HG02571 (cell line): ENCODE data around the gene MUC12.
"Not testable (repeated sequence)": the region's sequence is repeated elsewhere in the genome, so short reads cannot be mapped to it uniquely, and the experiment has no call there.

ENCODE experiments used
- ATAC-seq: cut with Tn5 transposase; IDR thresholded peaks from one replicate; pipeline ENCODE4 v1.9.1; 2021; ENCODE audit warnings: mild to moderate bottlenecking, moderate library complexity; ENCODE audit not compliant: unreplicated experiment

The MUC12 gene

GRCh38 chr7:101058355-101058754 is 89.0 kb downstream of the MUC12 start:
- ATAC-seq, result no peak

DNA sequence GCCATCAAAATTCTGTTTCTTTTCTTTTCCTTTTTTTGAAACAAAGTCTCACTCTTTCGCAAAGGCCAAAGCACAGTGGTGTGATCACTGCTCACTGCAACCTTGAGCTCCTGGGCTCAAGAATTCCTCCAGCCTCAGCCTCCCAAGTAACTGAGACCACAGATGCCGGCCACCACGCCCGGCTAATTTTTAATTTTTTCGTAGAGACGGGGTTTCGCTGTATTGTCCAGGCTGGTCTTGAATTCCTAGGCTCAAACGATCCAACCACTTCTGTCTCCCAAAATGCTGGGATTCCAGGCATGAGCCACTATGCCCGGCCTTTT is 90.2 kb downstream of the MUC12 start:
- no peak for ATAC-seq

DNA sequence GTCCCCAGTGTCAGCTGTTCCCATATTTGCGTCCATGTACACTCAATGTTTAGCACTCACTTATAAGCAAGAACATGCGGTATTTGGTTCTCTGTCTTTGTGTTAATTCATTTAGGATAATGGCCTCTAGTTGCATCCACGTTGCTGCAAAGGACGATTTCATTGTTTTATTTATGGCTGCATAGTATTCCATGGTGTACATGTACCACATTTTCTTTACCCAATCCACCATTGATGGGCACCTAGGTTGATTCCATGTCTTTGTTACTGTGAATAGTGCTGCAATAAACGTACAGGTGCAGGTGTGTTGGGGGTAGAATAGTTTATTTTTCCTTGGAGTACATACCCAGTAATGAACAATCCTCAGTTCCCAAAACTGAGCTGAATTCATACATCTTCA is 91.6 kb downstream of the MUC12 start:
- no peak for ATAC-seq

DNA sequence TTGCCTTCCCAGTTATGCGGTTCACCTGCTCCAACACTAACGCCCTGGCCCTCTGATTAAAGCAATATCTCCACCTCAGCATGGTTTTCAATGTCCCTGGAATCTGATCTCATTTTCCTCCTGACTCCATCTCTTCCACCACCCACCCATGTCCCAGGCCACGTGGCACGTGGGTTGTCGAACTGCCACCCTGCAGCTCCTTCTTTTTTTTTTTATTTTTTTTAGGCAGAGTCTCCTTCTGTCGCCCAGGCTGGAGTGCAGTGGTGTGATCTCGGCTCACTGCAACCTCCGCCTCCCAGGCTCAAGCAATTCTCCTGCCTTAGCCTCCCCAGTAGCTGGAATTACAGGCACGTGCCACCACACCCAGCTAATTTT is 94.8 kb downstream of the MUC12 start:
- not testable (repeated sequence) for ATAC-seq

- not testable (repeated sequence) for ATAC-seq
These were observed 95.8 kb downstream of the MUC12 start for GRCh38 chr7:101065162-101065561.

DNA sequence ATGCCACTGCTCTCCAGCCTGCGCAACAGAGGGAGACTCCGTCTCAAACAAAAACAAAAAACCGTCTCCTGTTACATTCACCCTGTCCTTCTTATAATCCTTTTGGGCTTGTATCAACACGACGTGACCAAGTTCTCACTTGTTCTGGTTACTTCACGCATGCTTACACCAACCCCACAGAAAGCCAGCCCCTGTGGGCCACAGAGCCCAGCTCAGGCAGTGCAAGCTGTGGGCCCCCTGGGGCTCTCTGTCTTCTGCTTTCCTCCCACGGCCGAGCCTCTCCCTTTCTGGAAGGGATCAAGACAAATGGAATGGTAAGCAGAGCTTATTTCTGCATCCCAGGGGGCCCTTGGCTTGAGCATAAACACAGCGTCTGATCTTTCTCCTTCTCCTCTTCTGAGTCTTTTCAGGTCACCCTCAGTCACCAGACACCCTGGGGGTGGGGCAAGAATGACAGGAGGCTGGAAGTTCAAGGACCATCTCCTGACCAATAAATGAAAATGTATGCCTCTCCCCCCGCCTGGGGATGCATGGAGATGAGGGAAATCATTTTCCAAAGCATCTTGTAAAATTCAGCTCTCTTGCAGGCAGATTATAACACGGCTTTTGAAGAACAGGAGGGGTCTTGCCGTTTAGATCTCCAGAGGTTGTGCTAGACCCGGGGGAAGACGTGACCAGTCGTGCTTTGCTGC is 96.9 kb downstream of the MUC12 start:
- no peak for ATAC-seq

DNA sequence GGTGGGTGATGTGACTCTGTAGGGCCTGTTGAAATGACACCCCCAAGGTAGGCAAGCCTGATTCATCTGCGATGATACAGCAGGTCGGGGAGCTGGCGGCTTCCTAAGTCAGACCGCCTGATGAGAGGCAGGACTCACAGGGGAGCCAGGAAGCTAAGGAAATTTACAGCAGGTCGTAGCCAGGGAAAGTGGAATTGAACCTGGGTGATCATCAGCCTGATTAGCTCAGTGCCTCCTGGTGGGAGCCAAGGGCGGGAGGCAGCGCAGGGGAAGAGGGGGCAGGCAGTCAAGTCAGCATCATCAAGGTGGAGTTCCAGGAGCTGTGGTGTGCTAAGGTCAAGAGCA is 97.4 kb downstream of the MUC12 start:
- ATAC-seq, result no peak

GRCh38 chr7:101068401-101068800 is 99.0 kb downstream of the MUC12 start:
- no peak for ATAC-seq
